Right ventricle myocardium inferior (tissue), 1 donor: ENCODE measurements around the gene MORC1. TPM values are rescaled to one million over a fixed set of nuclear protein-coding genes. Genes with fewer than 3 reads are reported as not detected.

Experiments used
- ATAC-seq: fragments of 200-7000 bp; cut with Tn5 transposase; one replicate; pipeline ENCODE4 v1.9.1; 2020; ENCODE audit warnings: mild to moderate bottlenecking, moderate library complexity
- DNase-seq: peaks from one replicate; pipeline ENCODE4 v3.0.0; 2021; ENCODE audit errors: missing footprints
- intact Hi-C: fragments of 100-400 bp; cut with DNase I; formaldehyde crosslinking; loops from one replicate; pipeline ENCODE4 v1.11.0; 2022
- total RNA-seq: library from RNA; stranded (reverse); fragmentation: NEBNext Ultra II Directional; extraction: Animal tissue kit (Norgen Biotek cat#: 25700); gene quantifications from one replicate; pipeline ENCODE4 v1.2.1, GENCODE V29; 2021
- donor health status: DM: no; HTN: yes; CAD: no; lungs with severe emphysema.

MORC1 gene
- total RNA-seq, 1 donor from 2014 or later = not detected

- ATAC-seq (no peak), DNase-seq (no peak)
These were observed 72.5 kb downstream of the MORC1 start for GRCh38 chr3:109045271-109046040.

GRCh38 chr3:109035082-109035481 lies 82.9 kb downstream of the MORC1 start:
- DNase-seq (no peak), ATAC-seq (no peak)
- intact Hi-C loops = no loop called here

More at GRCh38 chr3:109045271-109046040, 72.5 kb downstream of the MORC1 start:
- intact Hi-C loops = no loop called here

- intact Hi-C loops = no loop called here
- ATAC-seq = no peak
- DNase-seq = no peak
These were observed 84.8 kb downstream of the MORC1 start for GRCh38 chr3:109033000-109033660.

GRCh38 chr3:109028753-109029152 lies 89.2 kb downstream of the MORC1 start:
- ATAC-seq (no peak), DNase-seq (no peak)
- intact Hi-C loops = no loop called here

- intact Hi-C loops = no loop called here
These were observed 91.1 kb downstream of the MORC1 start for GRCh38 chr3:109026821-109027220.

GRCh38 chr3:109025896-109026295 lies 92.0 kb downstream of the MORC1 start:
- ATAC-seq = no peak
- intact Hi-C loops = no loop called here
- DNase-seq = no peak

More at GRCh38 chr3:109026821-109027220, 91.1 kb downstream of the MORC1 start:
- DNase-seq (no peak), ATAC-seq (no peak)

GRCh38 chr3:109023656-109024254 lies 94.2 kb downstream of the MORC1 start:
- DNase-seq (no peak), ATAC-seq (no peak)
- intact Hi-C loops = loop anchor here (1.0 kb wide), 1 partner anchor 59 kb away; no protein-coding TSS in a partner anchor

GRCh38 chr3:109023167-109023566 lies 94.8 kb downstream of the MORC1 start:
- DNase-seq (no peak), ATAC-seq (no peak)
- intact Hi-C loops = loop anchor here (1.0 kb wide), 1 partner anchor 59 kb away; no protein-coding TSS in a partner anchor

- no peak for DNase-seq
- intact Hi-C loops = no loop called here
- ATAC-seq = no peak
These were observed 96.4 kb downstream of the MORC1 start for GRCh38 chr3:109021556-109021955.

- ATAC-seq = no peak
- DNase-seq = no peak
- intact Hi-C loops = no loop called here
These were observed 99.1 kb downstream of the MORC1 start for GRCh38 chr3:109018828-109019227.

- no peak for DNase-seq
These were observed 112.5 kb downstream of the MORC1 start for GRCh38 chr3:109005443-109005842.

GRCh38 chr3:108998436-108998835 lies 119.5 kb downstream of the MORC1 start:
- DNase-seq = no peak
- ATAC-seq = no peak
- intact Hi-C loops = no loop called here

More at GRCh38 chr3:109005443-109005842, 112.5 kb downstream of the MORC1 start:
- intact Hi-C loops = no loop called here
- no peak for ATAC-seq

GRCh38 chr3:108985844-108986243 lies 132.1 kb downstream of the MORC1 start:
- DNase-seq (no peak), ATAC-seq (no peak)
- intact Hi-C loops = no loop called here

- no peak for DNase-seq
- ATAC-seq = no peak
- intact Hi-C loops = no loop called here
These were observed 134.9 kb downstream of the MORC1 start for GRCh38 chr3:108983051-108983450.

GRCh38 chr3:108976058-108976457 lies 141.9 kb downstream of the MORC1 start:
- intact Hi-C loops = no loop called here
- ATAC-seq = no peak
- no peak for DNase-seq

GRCh38 chr3:108973019-108973418 lies 144.9 kb downstream of the MORC1 start:
- no peak for ATAC-seq
- DNase-seq = no peak
- intact Hi-C loops = no loop called here

GRCh38 chr3:108972482-108972881 lies 145.5 kb downstream of the MORC1 start:
- no peak for ATAC-seq
- DNase-seq = no peak
- intact Hi-C loops = no loop called here

- intact Hi-C loops = no loop called here
- ATAC-seq (no peak), DNase-seq (no peak)
These were observed 147.4 kb downstream of the MORC1 start for GRCh38 chr3:108970561-108970960.

GRCh38 chr3:108966773-108967172 lies 151.2 kb downstream of the MORC1 start:
- intact Hi-C loops = no loop called here
- ATAC-seq (no peak), DNase-seq (no peak)

GRCh38 chr3:108959017-108959416 lies 158.9 kb downstream of the MORC1 start:
- DNase-seq = no peak
- intact Hi-C loops = no loop called here
- ATAC-seq = no peak
